CD14-positive monocyte (primary cell): ENCODE results near the gene SGPL1. TPM values are rescaled to one million over a fixed set of nuclear protein-coding genes. Genes with fewer than 3 reads are reported as not detected.
A peak's percentile ranks its signal among the peaks of the same experiment; 100 is the strongest.

Experiments
- DNase-seq, 3 donors: peaks; one replicate each; pipeline ENCODE4 v3.0.0-alpha.2; 2011 to 2022
- H2AFZ ChIP-seq: 2 replicates; pipeline ENCODE4 v1.6.0; 2012; ENCODE audit warnings: mild to moderate bottlenecking, low read depth, low read length, inconsistent platforms; ENCODE audit not compliant: insufficient read depth, poor library complexity, severe bottlenecking
- H3K27ac ChIP-seq, 2 donors: 1 replicate in 1 of 2; 2 replicates in 1 of 2; pipeline ENCODE4 v1.5.1; 2012 to 2013; ENCODE audit warnings: low read length in 2 of 2, control low read depth in 1 of 2, inconsistent platforms in 1 of 2, low read depth in 1 of 2, mild to moderate bottlenecking in 1 of 2
- H3K27me3 ChIP-seq, 2 donors: one replicate each; pipeline versions ENCODE4 v1.6.0 to v1.6.1; 2011 to 2013; ENCODE audit warnings: low read length in 2 of 2; ENCODE audit not compliant: control insufficient read depth in 2 of 2, insufficient read depth in 2 of 2
- H3K36me3 ChIP-seq, 2 donors: replicated peaks in 1 of 2; 1 replicate in 1 of 2; 2 replicates in 1 of 2; pipeline versions ENCODE4 v1.5.1 to v1.6.1; 2012 to 2013; ENCODE audit warnings: low read length in 2 of 2, control low read depth in 1 of 2, inconsistent platforms in 1 of 2, mild to moderate bottlenecking in 1 of 2; ENCODE audit not compliant: insufficient read depth in 2 of 2, control insufficient read depth in 1 of 2
- H3K4me1 ChIP-seq, 2 donors: 1 replicate in 1 of 2; 2 replicates in 1 of 2; pipeline versions ENCODE4 v1.5.1 to v1.6.1; 2012 to 2013; ENCODE audit warnings: low read length in 2 of 2, control low read depth in 1 of 2, inconsistent platforms in 1 of 2, mild to moderate bottlenecking in 1 of 2, moderate library complexity in 1 of 2; ENCODE audit not compliant: insufficient read depth in 2 of 2, control insufficient read depth in 1 of 2
- H3K4me2 ChIP-seq: replicated peaks from 2 replicates; pipeline ENCODE3; 2012; ENCODE audit warnings: low read length, moderate library complexity, mild to moderate bottlenecking; ENCODE audit not compliant: poor library complexity, severe bottlenecking; ENCODE audit errors: extremely low read depth
- H3K4me3 ChIP-seq, 3 experiments: fragments of 200-600 bp in 1 of 3; sonication (generic) in 1 of 3; replicated peaks in 1 of 3; 1 replicate in 2 of 3; 2 replicates in 1 of 3; pipeline ENCODE4 v1.5.1; 2011 to 2013; ENCODE audit warnings: low read length in 3 of 3, mild to moderate bottlenecking in 3 of 3, control low read depth in 2 of 3, low read depth in 2 of 3, inconsistent platforms in 1 of 3, moderate library complexity in 1 of 3
- H3K79me2 ChIP-seq: 2 replicates; pipeline ENCODE4 v1.6.0; 2012; ENCODE audit warnings: mild to moderate bottlenecking, control low read depth, inconsistent platforms, low read length, moderate library complexity; ENCODE audit not compliant: insufficient read depth
- H3K9ac ChIP-seq: 2 replicates; pipeline ENCODE4 v1.6.0; 2017; ENCODE audit warnings: low read length, mild to moderate bottlenecking; ENCODE audit not compliant: insufficient read depth, poor library complexity, severe bottlenecking
- H3K9me3 ChIP-seq, 2 donors: replicated peaks in 1 of 2; 1 replicate in 1 of 2; 2 replicates in 1 of 2; pipeline versions ENCODE4 v1.5.1 to v1.6.1; 2012 to 2013; ENCODE audit warnings: low read length in 2 of 2, control low read depth in 1 of 2; ENCODE audit not compliant: control insufficient read depth in 1 of 2, insufficient read depth in 1 of 2
- H4K20me1 ChIP-seq: 2 replicates; pipeline ENCODE4 v1.6.0; 2012; ENCODE audit warnings: mild to moderate bottlenecking, low read length, control low read depth, moderate library complexity; ENCODE audit not compliant: insufficient read depth
- H3K27ac Mint-ChIP-seq, 7 donors: one replicate each; pipeline ENCODE4 v1.8.0; 2020; ENCODE audit warnings: mild to moderate bottlenecking in 7 of 7, mixed read lengths in 7 of 7, moderate library complexity in 6 of 7, inconsistent platforms in 2 of 7
- H3K27me3 Mint-ChIP-seq, 3 donors: one replicate each; pipeline ENCODE4 v1.8.0; 2021 to 2022; ENCODE audit warnings: low read depth in 3 of 3, mild to moderate bottlenecking in 3 of 3, mixed read lengths in 3 of 3, moderate library complexity in 3 of 3, inconsistent platforms in 1 of 3
- H3K36me3 Mint-ChIP-seq, 2 donors: one replicate each; pipeline ENCODE4 v1.8.0; 2020; ENCODE audit warnings: mixed read lengths in 2 of 2, inconsistent platforms in 1 of 2, mild to moderate bottlenecking in 1 of 2
- H3K4me1 Mint-ChIP-seq: one replicate; pipeline ENCODE4 v1.8.0; 2020; ENCODE audit warnings: mild to moderate bottlenecking, mixed read lengths
- H3K4me3 Mint-ChIP-seq, 2 donors: one replicate each; pipeline ENCODE4 v1.8.0; 2020; ENCODE audit warnings: mild to moderate bottlenecking in 2 of 2, mixed read lengths in 2 of 2, moderate library complexity in 1 of 2
- H3K9me3 Mint-ChIP-seq, 7 donors: one replicate each; pipeline ENCODE4 v1.8.0; 2020 to 2022; ENCODE audit warnings: mixed read lengths in 7 of 7, mild to moderate bottlenecking in 6 of 7, moderate library complexity in 6 of 7, inconsistent platforms in 2 of 7
- CTCF ChIP-seq: fragments of 200-600 bp; IDR thresholded peaks from one replicate; pipeline ENCODE4 v1.8.0; 2022; ENCODE audit warnings: antibody characterized with exemption, mild to moderate bottlenecking
- WGBS: methylation state at CpG from one replicate; pipeline ENCODE4 v1.1.5; 2013; ENCODE audit warnings: missing lambda C conversion rate; ENCODE audit not compliant: insufficient coverage; 5-methylcytosine and 5-hydroxymethylcytosine counted together
- intact Hi-C, 2 donors: fragments of 100-400 bp; cut with micrococcal nuclease; formaldehyde crosslinking; loops; one replicate each; pipeline versions ENCODE4 v1.15.0 to v1.15.1; 2023
- polyA plus RNA-seq, 3 donors: library from polyadenylated mRNA; depleted of rRNA in 1 of 3; unstranded in 2 of 3; stranded (reverse) in 1 of 3; fragments of 300-500 nt in 2 of 3; fragments of >200 nt in 1 of 3; fragmentation: Illumina TruSeq in 2 of 3; gene quantifications; 1 replicate in 2 of 3; 2 replicates in 1 of 3; pipeline ENCODE4 v1.2.3, GENCODE V29; 2012 to 2021

SGPL1 gene
- polyA plus RNA-seq, 3 donors, result 16.6 to 26.8 (median 26.1) TPM

GRCh38 chr10:70886921-70887665, 71.3 kb downstream of the SGPL1 start:
- Histone ChIP-seq H3K27me3 (no peaks in the 10 kb centered on the region), H3K9ac (peak overlapping the region; percentile 81), H3K4me2 (peak overlapping the region; percentile 94), H3K4me1 (peaks cover 15 to 16% of the 10 kb centered on the region in 2 donors), H3K27ac (no peak overlapping the region), H3K36me3 (peaks cover 7 to 33% of the 10 kb centered on the region in 2 donors), H3K9me3 (no peaks in the 10 kb centered on the region), H4K20me1 (peaks cover 6% of the 10 kb centered on the region), H3K4me3 (peak overlapping the region in 1 of 3 experiments; percentile 85), H3K79me2 (no peaks in the 10 kb centered on the region), H2AFZ (peak overlapping the region; percentile 95)
- peak overlapping the region; percentile 78 to 86 for H3K4me3 Mint-ChIP-seq
- H3K27me3 Mint-ChIP-seq, result peaks cover 2 to 3% (median 2%) of the 10 kb centered on the region in 3 donors
- peak overlapping the region in 1 of 7 donors; percentile 48 for H3K27ac Mint-ChIP-seq
- intact Hi-C loops, result no loop called here
- H3K9me3 Mint-ChIP-seq, result no peaks in the 10 kb centered on the region
- no peak for DNase-seq
- TF ChIP-seq CTCF, result no peak
- H3K36me3 Mint-ChIP-seq, result peaks cover 13 to 18% of the 10 kb centered on the region in 2 donors
- WGBS, result 95% methylated on average over 4 of the region's 12 CpGs
- H3K4me1 Mint-ChIP-seq, result peaks cover 26% of the 10 kb centered on the region

DNA sequence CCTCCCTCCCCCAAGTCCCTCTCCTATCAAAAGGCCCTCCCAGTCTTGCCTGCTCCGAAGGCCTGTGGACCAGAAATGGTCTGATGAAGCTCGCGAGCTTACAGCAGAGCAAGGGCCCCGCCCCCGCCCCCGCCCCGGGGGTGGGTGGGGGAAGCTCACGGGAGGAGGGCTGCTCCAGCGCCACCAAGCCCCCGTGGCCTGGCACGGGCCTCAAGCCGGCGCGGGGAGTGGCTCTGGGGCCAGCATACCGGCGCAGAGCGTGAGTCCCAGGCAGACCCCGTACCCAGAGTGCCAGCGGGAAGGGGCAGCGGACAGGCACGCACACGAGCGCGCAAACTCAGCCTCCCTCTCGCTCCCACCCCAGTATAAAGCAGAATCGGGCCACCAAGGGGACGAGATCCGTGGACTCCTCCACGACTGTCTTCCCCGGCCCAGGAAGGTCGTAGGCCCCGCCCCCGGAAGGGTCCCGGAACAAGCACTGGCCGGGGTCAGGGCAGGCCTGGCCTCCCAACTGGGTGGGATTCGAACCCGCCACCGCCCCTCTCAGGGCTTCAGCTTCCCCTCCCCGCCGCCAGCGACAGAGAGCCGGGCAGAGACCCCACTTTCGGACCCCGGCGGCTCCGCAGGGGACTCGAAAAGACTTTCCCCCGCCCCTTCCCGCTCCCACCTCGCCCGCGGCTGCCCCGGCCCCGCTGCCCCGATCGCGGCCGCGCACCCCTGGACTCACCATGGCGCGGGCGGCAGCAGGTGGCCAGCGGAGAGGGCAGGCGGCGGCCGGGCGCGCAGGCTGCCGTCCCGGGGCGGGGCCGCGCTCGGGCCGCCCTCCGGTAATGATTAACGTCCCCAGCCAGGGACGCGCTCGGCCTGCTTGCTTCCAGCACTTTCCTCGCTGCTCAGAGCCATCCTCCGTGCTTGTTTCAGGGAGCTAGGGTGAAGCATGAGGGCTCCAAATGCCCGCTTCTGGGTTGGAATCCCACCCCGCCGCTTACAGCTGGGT, 72.4 kb downstream of the SGPL1 start, which contains the start of gene PCBD1:
PCBD1 (minus strand) TSS at position 762 of the 997 bp plus-strand sequence; CDS start at position 730, 32 bp downstream.
- Histone ChIP-seq H3K36me3 (peaks cover 7 to 24% of the 10 kb centered on the region in 2 donors), H3K9ac (peak within 1 kb of the TSS; percentile 81), H4K20me1 (peaks cover 6% of the 10 kb centered on the region), H3K4me3 (peak within 1 kb of the TSS; percentile 71 to 85 (median 82)), H3K4me2 (peak within 1 kb of the TSS; percentile 94), H3K4me1 (peaks cover 15 to 16% of the 10 kb centered on the region in 2 donors), H3K27me3 (no peaks in the 10 kb centered on the region), H2AFZ (peak within 1 kb of the TSS; percentile 95), H3K27ac (peak within 1 kb of the TSS; percentile 35 to 47), H3K79me2 (no peaks in the 10 kb centered on the region), H3K9me3 (no peaks in the 10 kb centered on the region)
- peaks cover 2 to 4% (median 3%) of the 10 kb centered on the region in 3 donors for H3K27me3 Mint-ChIP-seq
- no peak for TF ChIP-seq CTCF
- under 1% methylated on average over 74 of the region's 85 CpGs for WGBS
- intact Hi-C loops, result no loop called here
- peaks cover 13 to 18% of the 10 kb centered on the region in 2 donors for H3K36me3 Mint-ChIP-seq
- H3K27ac Mint-ChIP-seq, result peak within 1 kb of the TSS in 4 of 7 donors; percentile 32 to 48 (median 36)
- H3K4me3 Mint-ChIP-seq, result peak within 1 kb of the TSS; percentile 78 to 86
- H3K9me3 Mint-ChIP-seq, result no peaks in the 10 kb centered on the region
- DNase-seq, result peak; percentile 19 to 38 (median 37)
- H3K4me1 Mint-ChIP-seq, result peaks cover 26% of the 10 kb centered on the region
